Endothelial cell (in vitro differentiated cells): ENCODE results near the gene IGF2BP2. TPM values are rescaled to one million over a fixed set of nuclear protein-coding genes. Genes with fewer than 3 reads are reported as not detected.
"Not testable (repeated sequence)": the region's sequence is repeated elsewhere in the genome, so short reads cannot be mapped to it uniquely, and the experiment has no call there.

Source experiments
- DNase-seq: peaks from one replicate; pipeline ENCODE4 v3.0.0; 2021; ENCODE audit warnings: low spot score
- H3K27ac Mint-ChIP-seq: one replicate; pipeline ENCODE4 v1.8.0; 2021; ENCODE audit warnings: mixed read lengths, inconsistent platforms; ENCODE audit not compliant: unreplicated experiment
- H3K27me3 Mint-ChIP-seq: one replicate; pipeline ENCODE4 v1.8.0; 2021; ENCODE audit warnings: mild to moderate bottlenecking, moderate library complexity, mixed read lengths, inconsistent platforms; ENCODE audit not compliant: unreplicated experiment
- H3K36me3 Mint-ChIP-seq: one replicate; pipeline ENCODE4 v1.8.0; 2021; ENCODE audit warnings: mild to moderate bottlenecking, low read depth, mixed read lengths, inconsistent platforms; ENCODE audit not compliant: unreplicated experiment
- H3K4me1 Mint-ChIP-seq: one replicate; pipeline ENCODE4 v1.8.0; 2021; ENCODE audit warnings: mild to moderate bottlenecking, mixed read lengths, inconsistent platforms; ENCODE audit not compliant: unreplicated experiment
- H3K4me3 Mint-ChIP-seq: one replicate; pipeline ENCODE4 v1.8.0; 2021; ENCODE audit warnings: mild to moderate bottlenecking, mixed read lengths, inconsistent platforms; ENCODE audit not compliant: unreplicated experiment
- H3K9me3 Mint-ChIP-seq: one replicate; pipeline ENCODE4 v1.8.0; 2021; ENCODE audit warnings: mixed read lengths, inconsistent platforms; ENCODE audit not compliant: unreplicated experiment
- CTCF ChIP-seq: fragments of 200-600 bp; sonication (generic); IDR thresholded peaks from one replicate; pipeline ENCODE4 v1.5.0; 2021; ENCODE audit warnings: antibody characterized with exemption; ENCODE audit not compliant: unreplicated experiment
- total RNA-seq: library from RNA; stranded (reverse); fragmentation: NEBNext Ultra II Directional; extraction: Animal tissue kit (Norgen Biotek cat#: 25700); gene quantifications from one replicate; pipeline ENCODE4 v1.2.1, GENCODE V29; 2021; ENCODE audit not compliant: unreplicated experiment

The IGF2BP2 gene
- total RNA-seq, 1 donor from 2014 or later: 165 TPM

GRCh38 chr3:185702262-185703225, 122.3 kb downstream of the IGF2BP2 start:
- Mint-ChIP-seq H3K27me3 (peaks cover 4% of the 10 kb centered on the region), H3K4me1 (peaks cover 59% of the 10 kb centered on the region), H3K36me3 (no peaks in the 10 kb centered on the region), H3K27ac (peak overlapping the region; percentile 98), H3K4me3 (peak overlapping the region; percentile 90), H3K9me3 (no peaks in the 10 kb centered on the region)
- no peak for DNase-seq
- no peak for TF ChIP-seq CTCF

DNA sequence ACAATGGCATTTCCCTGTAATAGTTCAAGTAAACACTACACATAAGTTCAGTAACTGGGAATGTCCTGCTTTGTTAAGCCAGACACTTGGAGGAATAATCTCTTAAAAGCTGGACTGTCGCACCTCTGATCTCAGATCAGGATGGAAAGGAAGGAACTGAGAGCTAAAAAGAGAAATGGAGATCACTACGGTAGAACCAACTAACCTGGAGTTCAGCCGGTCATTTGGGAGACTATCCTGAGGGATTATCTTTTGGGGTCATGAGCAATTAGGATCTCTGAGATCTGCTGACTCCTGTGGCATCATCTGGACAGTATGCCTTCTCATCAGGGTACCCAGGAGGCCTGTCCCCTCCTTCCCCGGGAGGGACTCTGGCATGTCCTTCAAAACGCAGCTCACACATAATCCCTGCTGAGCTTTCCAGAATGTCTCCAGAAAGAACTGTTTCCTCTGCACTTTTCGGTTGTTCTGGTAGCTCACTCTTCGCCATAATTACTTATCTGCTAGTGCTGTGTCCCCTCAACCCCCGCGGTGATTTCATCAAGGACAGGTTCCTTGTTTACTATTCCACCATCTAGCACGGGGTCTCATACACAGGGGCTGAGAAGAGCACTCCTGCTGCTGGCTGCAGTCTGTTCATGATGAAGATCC, 123.1 kb downstream of the IGF2BP2 start:
- TF ChIP-seq CTCF: no peak
- Mint-ChIP-seq H3K9me3 (no peaks in the 10 kb centered on the region), H3K27me3 (peaks cover 4% of the 10 kb centered on the region), H3K4me1 (peaks cover 59% of the 10 kb centered on the region), H3K36me3 (no peaks in the 10 kb centered on the region), H3K4me3 (peak overlapping the region; percentile 90), H3K27ac (peak overlapping the region; percentile 98)
- no peak for DNase-seq

GRCh38 chr3:185699927-185700326, 124.9 kb downstream of the IGF2BP2 start:
- H3K36me3 Mint-ChIP-seq: peaks cover 6% of the 10 kb centered on the region
- H3K9me3 Mint-ChIP-seq: no peaks in the 10 kb centered on the region
- H3K27ac Mint-ChIP-seq: peak overlapping the region; percentile 5
- peak overlapping the region; percentile 68 for H3K4me3 Mint-ChIP-seq
- no peak for TF ChIP-seq CTCF
- DNase-seq: no peak
- peaks cover 64% of the 10 kb centered on the region for H3K4me1 Mint-ChIP-seq
- peaks cover 4% of the 10 kb centered on the region for H3K27me3 Mint-ChIP-seq

- H3K4me1 Mint-ChIP-seq: peaks cover 38% of the 10 kb centered on the region
- not testable (repeated sequence) for H3K27me3 Mint-ChIP-seq, H3K36me3 Mint-ChIP-seq, DNase-seq, H3K4me3 Mint-ChIP-seq, H3K27ac Mint-ChIP-seq, H3K9me3 Mint-ChIP-seq
These were observed 127.6 kb downstream of the IGF2BP2 start for GRCh38 chr3:185697228-185697627.

DNA sequence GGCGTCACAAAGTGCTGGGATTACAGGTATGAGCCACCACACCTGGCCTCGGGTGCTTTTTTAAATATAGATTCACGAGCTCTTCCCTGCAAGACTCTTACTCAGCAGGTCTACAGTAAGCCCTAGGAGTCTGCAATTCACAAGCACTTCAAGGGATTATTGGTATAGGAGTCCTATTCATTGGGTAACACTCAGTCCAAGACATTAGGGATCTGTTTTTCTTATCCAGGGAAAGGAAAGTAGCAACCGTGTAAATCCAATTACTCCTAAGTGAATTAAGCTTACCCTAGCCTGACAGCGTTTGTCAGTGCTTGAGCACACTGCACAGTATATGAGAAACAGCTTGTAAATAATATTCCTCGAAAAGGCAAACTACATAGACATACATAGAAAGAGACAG, 128.8 kb downstream of the IGF2BP2 start:
- H3K9me3 Mint-ChIP-seq: no peaks in the 10 kb centered on the region
- H3K4me3 Mint-ChIP-seq: no peak overlapping the region
- no peak for TF ChIP-seq CTCF
- peaks cover 4% of the 10 kb centered on the region for H3K27me3 Mint-ChIP-seq
- DNase-seq: no peak
- no peak overlapping the region for H3K27ac Mint-ChIP-seq
- peaks cover 27% of the 10 kb centered on the region for H3K4me1 Mint-ChIP-seq
- peaks cover 13% of the 10 kb centered on the region for H3K36me3 Mint-ChIP-seq
